Measurements from ENCODE around the gene EEF1A1. TPM values are rescaled to one million over a fixed set of nuclear protein-coding genes. Genes with fewer than 3 reads are reported as not detected.

The EEF1A1 gene
- total and polyA plus RNA-seq, 2 of the 4 experiments (the other 2 are of a cell fraction) = 14,757 to 30,152 TPM

DNA sequence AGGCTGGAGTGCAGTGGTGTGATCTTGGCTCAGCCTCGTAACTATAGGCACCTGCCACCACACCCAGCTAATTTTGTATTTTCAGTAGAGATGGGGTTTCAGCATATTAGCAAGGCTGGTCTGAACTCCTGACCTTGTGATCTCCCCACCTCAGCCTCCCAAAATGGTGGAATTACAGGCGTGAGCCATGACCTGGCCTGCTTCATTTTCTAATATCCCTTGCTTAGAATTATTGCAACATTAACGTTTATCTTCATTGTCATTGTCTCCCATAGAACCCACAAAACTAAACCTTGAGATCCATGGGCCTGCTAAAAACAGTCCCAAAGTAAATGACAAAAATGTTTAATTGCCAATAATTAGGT, 6.1 kb downstream of the EEF1A1 start:
- H3K27ac ChIP-seq (ENCODE audit: insufficient read depth, low read length) = no peak overlapping the region
- DNase-seq = peak; percentile 34
- in situ Hi-C loops (cut with MboI; ENCODE audit: low sequenced_read_pairs) = no loop called here

More for the DNA sequence above, 6.1 kb downstream of the EEF1A1 start:
- TF ChIP-seq BHLHE40 (IDR thresholded peaks at IDR 0.05; ENCODE audit: low read depth, low read length) (no peak), POLR2A (IDR thresholded peaks at IDR 0.05; ENCODE audit: low read depth, low read length) (no peak), NFE2L2 (IDR thresholded peaks at IDR 0.05; ENCODE audit: low read depth, low read length) (no peak), CEBPB (IDR thresholded peaks at IDR 0.05; ENCODE audit: low read depth, low read length) (peak; percentile 44; the same call in 1 of the 2 replicates), FOS (IDR thresholded peaks at IDR 0.05; ENCODE audit: low read depth, low read length) (no peak)
- Histone ChIP-seq H3K9me1 (ENCODE audit: insufficient read depth, low read length) (no peaks in the 10 kb centered on the region), H4K5ac (ENCODE audit: low read depth, low read length) (no peak overlapping the region), H2BK15ac (ENCODE audit: low read depth, low read length) (no peak overlapping the region), H3K4me3 (ENCODE audit: insufficient read depth, low read depth, low read length) (no peak overlapping the region), H2BK5ac (ENCODE audit: low read depth, low read length, poor library complexity, severe bottlenecking) (no peak overlapping the region), H3K36me3 (ENCODE audit: control insufficient read depth, insufficient read depth, low read length) (peaks cover 36% of the 10 kb centered on the region), H3K9me3 (ENCODE audit: control insufficient read depth, insufficient read depth, low read length) (no peaks in the 10 kb centered on the region), H4K8ac (ENCODE audit: low read depth in 2 of 2, low read length in 2 of 2) (no peak overlapping the region), H2AK5ac (ENCODE audit: low read depth, low read length) (no peak overlapping the region), H3K79me1 (ENCODE audit: low read depth in 1 of 2, low read length in 2 of 2) (peaks cover 7 to 28% of the 10 kb centered on the region in 2 experiments; a peak in 2 of 4 replicates), H3K4me2 (ENCODE audit: low read depth, low read length) (no peak overlapping the region), H3K27me3 (ENCODE audit: control insufficient read depth, insufficient read depth, low read length) (no peaks in the 10 kb centered on the region), H3K9ac (ENCODE audit: low read depth, low read length) (no peak overlapping the region), H2BK120ac (ENCODE audit: low read depth, low read length) (no peak overlapping the region), H4K91ac (ENCODE audit: insufficient read depth, low read depth, low read length) (no peak overlapping the region), H3K23ac (ENCODE audit: low read depth, low read length) (no peak overlapping the region), H2BK20ac (ENCODE audit: low read depth, low read length) (no peak overlapping the region), H4K20me1 (ENCODE audit: insufficient read depth, low read length) (peaks cover 71% of the 10 kb centered on the region), H3K56ac (ENCODE audit: extremely low read depth, insufficient read depth, low read length) (no peak overlapping the region), H2AFZ (replicated peaks; ENCODE audit: low read length, poor library complexity) (no peak overlapping the region), H3K18ac (ENCODE audit: low read depth, low read length) (no peak overlapping the region), H3K4me1 (ENCODE audit: control insufficient read depth, insufficient read depth, low read length) (no peaks in the 10 kb centered on the region), H3K4ac (ENCODE audit: low read depth, low read length) (no peak overlapping the region), H3K14ac (replicated peaks; ENCODE audit: low read depth, low read length) (no peak overlapping the region), H2AK9ac (replicated peaks; ENCODE audit: low read depth, low read length, poor library complexity) (no peak overlapping the region)
- 83% methylated on average over 1 of the region's 3 CpGs; no CpG with 5 or more reads in 1 of the 2 experiments for WGBS, 2 experiments (ENCODE audit: extremely low coverage in 2 of 2, insufficient read length in 1 of 2)
- no TSS peak for BruUV-seq (replicated peaks)
- ChIA-PET CTCF (interaction anchor here (0.5 to 1.6 kb wide), 4 partner anchors 66 to 101 kb away, joined by 3 to 5 read pairs (median 3); no protein-coding TSS in a partner anchor), POLR2A (ENCODE audit: unreplicated experiment) (interaction anchor here (0.6 to 1.9 kb wide), 3 partner anchors 18 to 96 kb away, joined by 3 to 5 read pairs (median 5); no protein-coding TSS in a partner anchor)
- peak; percentile 0; the same call in 1 of the 2 replicates for ATAC-seq (ENCODE audit: low read depth)
- dilution Hi-C loops (cut with HindIII; ENCODE audit: low sequenced_read_pairs, unreplicated experiment) (no loop called here), intact Hi-C loops (cut with micrococcal nuclease) (loop anchor here (1.0 kb wide), 1 partner anchor 96 kb away; no protein-coding TSS in a partner anchor)

Measured in IMR-90 (cell line).